HepG2 (cell line): ENCODE results near the gene PTPRF. TPM values are rescaled to one million over a fixed set of nuclear protein-coding genes. Genes with fewer than 3 reads are reported as not detected.

Source experiments
- BATF2 ChIP-seq: sonication (generic); formaldehyde crosslinking; IDR thresholded peaks from 2 replicates; pipeline ENCODE4 v1.8.0; 2022; ENCODE audit warnings: mild to moderate bottlenecking, missing genetic modification reagents, moderate library complexity
- GABPB1 ChIP-seq: IDR thresholded peaks from 2 replicates; pipeline ENCODE4 v1.6.1; 2016; ENCODE audit warnings: mild to moderate bottlenecking, missing genetic modification reagents, moderate library complexity, missing compliant biosample characterization
- GTF2F1 ChIP-seq: fragments of 150-350 bp; IDR thresholded peaks from 2 replicates; pipeline ENCODE4 v1.6.1; 2014; ENCODE audit warnings: low read length
- ISX ChIP-seq: sonication (generic); formaldehyde crosslinking; conservative IDR thresholded peaks from 2 replicates; pipeline ENCODE4 v1.5.0; 2020; ENCODE audit warnings: missing genetic modification reagents
- MXI1 ChIP-seq: IDR thresholded peaks from 3 replicates; pipeline ENCODE4 v1.6.1; 2012; ENCODE audit warnings: low read depth, low read length, inconsistent platforms, borderline replicate concordance
- PATZ1 ChIP-seq: sonication (generic); formaldehyde crosslinking; IDR thresholded peaks from 2 replicates; pipeline ENCODE4 v1.4.0; 2020; ENCODE audit warnings: missing genetic modification reagents
- PREB ChIP-seq: sonication (generic); formaldehyde crosslinking; IDR thresholded peaks from 2 replicates; pipeline ENCODE4 v1.4.0; 2020; ENCODE audit warnings: missing genetic modification reagents
- TCF7 ChIP-seq: sonication (generic); IDR thresholded peaks from 2 replicates; pipeline ENCODE4 v1.6.1; 2016; ENCODE audit warnings: antibody characterized with exemption, low read depth
- TMF1 ChIP-seq: sonication (generic); formaldehyde crosslinking; IDR thresholded peaks from 2 replicates; pipeline ENCODE4 v1.8.1; 2022; ENCODE audit warnings: low read depth, missing genetic modification reagents
- ZBTB33 ChIP-seq: sonication (generic); formaldehyde crosslinking; IDR thresholded peaks from 2 replicates; pipeline ENCODE4 v1.4.0; 2020; ENCODE audit warnings: missing genetic modification reagents
- ZNF264 ChIP-seq: sonication (generic); formaldehyde crosslinking; IDR thresholded peaks from 2 replicates; pipeline ENCODE4 v1.4.0; 2020; ENCODE audit warnings: missing genetic modification reagents
- ZNF503 ChIP-seq: sonication (generic); formaldehyde crosslinking; IDR thresholded peaks from 2 replicates; pipeline ENCODE4 v1.4.0; 2020; ENCODE audit warnings: missing genetic modification reagents
- ZNF513 ChIP-seq: sonication (generic); formaldehyde crosslinking; conservative IDR thresholded peaks from 2 replicates; pipeline ENCODE4 v1.5.0; 2020; ENCODE audit warnings: missing genetic modification reagents
- ZSCAN21 ChIP-seq: sonication (generic); formaldehyde crosslinking; IDR thresholded peaks from 2 replicates; pipeline ENCODE4 v1.8.0; 2022; ENCODE audit warnings: mild to moderate bottlenecking, missing genetic modification reagents, moderate library complexity, borderline replicate concordance
- ZXDC ChIP-seq: sonication (generic); formaldehyde crosslinking; IDR thresholded peaks from 2 replicates; pipeline ENCODE4 v1.5.0; 2020; ENCODE audit warnings: mild to moderate bottlenecking, missing genetic modification reagents
- polyA plus RNA-seq, 8 experiments: library from polyadenylated mRNA; depleted of rRNA in 3 of 8; stranded (reverse) in 7 of 8; unstranded in 1 of 8; fragments of >200 nt; fragmentation: Illumina TruSeq in 4 of 8; extraction: Trizol in 4 of 8; gene quantifications; 2 replicates each; pipeline versions ENCODE4 v1.2.1 to v1.2.3, GENCODE V29; 2011 to 2016; ENCODE audit warnings: low read depth in 4 of 8, missing spikeins in 1 of 8, mixed read lengths in 1 of 8; ENCODE audit not compliant: insufficient read depth in 1 of 8
- total RNA-seq, 5 experiments: library from RNA; depleted of rRNA; stranded (reverse); fragments of >200 nt; fragmentation: Illumina TruSeq; extraction: Trizol; gene quantifications; 2 replicates each; pipeline ENCODE4 v1.2.3, GENCODE V29; 2016; ENCODE audit warnings: low read depth in 1 of 5

PTPRF gene
- total and polyA plus RNA-seq, 2 of the 13 experiments (the other 11 are each of a cell fraction or from before 2014, with no cell fraction given) = 55.9 to 167 TPM

- no peak for TF ChIP-seq BATF2
- TF ChIP-seq ZNF264 = peak; percentile 100
- TF ChIP-seq ZNF503 (CRISPR knock-in tag) = peak; percentile 93
- no peak for TF ChIP-seq PREB (CRISPR knock-in tag)
- TF ChIP-seq ZSCAN21 (CRISPR knock-in tag) = 0 out of 2 replicates have a peak, but pooled peaks have one; percentile 61
- peak; percentile 54 for TF ChIP-seq GABPB1 (CRISPR knock-in tag)
- TF ChIP-seq ZBTB33 = peak; percentile 76
- TF ChIP-seq ISX (CRISPR knock-in tag) = no peak
- peak; percentile 33; the same call in 1 of the 2 replicates for TF ChIP-seq TCF7
- no peak for TF ChIP-seq ZNF513 (CRISPR knock-in tag)
- TF ChIP-seq PATZ1 (CRISPR knock-in tag) = peak; percentile 96
- peak; percentile 68; the same call in 1 of the 2 replicates for TF ChIP-seq TMF1 (CRISPR knock-in tag)
- peak; percentile 91 for TF ChIP-seq ZXDC (CRISPR knock-in tag)
- TF ChIP-seq GTF2F1 = no peak
- TF ChIP-seq MXI1 = peak; percentile 64; the same call in 1 of the 3 replicates
Observed at GRCh38 chr1:43548285-43549271, 17.9 kb downstream of the PTPRF start (continued).
